GM23338 (cell line): ENCODE results near the gene TPST1. TPM values are rescaled to one million over a fixed set of nuclear protein-coding genes. Genes with fewer than 3 reads are reported as not detected.
A peak's percentile ranks its signal among the peaks of the same experiment; 100 is the strongest.

Experiments used
- ATAC-seq: fragments of 200-7000 bp; cut with Tn5 transposase; 3 replicates; pipeline ENCODE4 v1.9.1; 2020
- DNase-seq: peaks from one replicate; pipeline ENCODE4 v3.0.0-alpha.2; 2015; ENCODE audit warnings: low spot score
- H2AFZ ChIP-seq: fragments of 200-600 bp; sonication (generic); 2 replicates; pipeline ENCODE4 v1.8.0; 2016; ENCODE audit warnings: antibody characterized with exemption, mild to moderate bottlenecking, moderate library complexity
- H3F3A ChIP-seq: fragments of 200-600 bp; sonication (generic); replicated peaks from 2 replicates; pipeline ENCODE4 v1.8.0; 2017; ENCODE audit warnings: antibody characterized with exemption, mixed run types, low read depth
- H3K27ac ChIP-seq: fragments of 200-600 bp; sonication (generic); 2 replicates; pipeline ENCODE4 v1.6.1; 2016; ENCODE audit warnings: low read depth
- H3K27me3 ChIP-seq: fragments of 200-600 bp; sonication (generic); 2 replicates; pipeline ENCODE4 v1.8.0; 2016; ENCODE audit warnings: mild to moderate bottlenecking, mixed run types, moderate library complexity; ENCODE audit not compliant: insufficient read depth
- H3K36me3 ChIP-seq: fragments of 200-600 bp; sonication (generic); 2 replicates; pipeline ENCODE4 v1.8.0; 2016; ENCODE audit warnings: mild to moderate bottlenecking; ENCODE audit not compliant: insufficient read depth
- H3K4me1 ChIP-seq: fragments of 200-600 bp; sonication (generic); 2 replicates; pipeline ENCODE4 v1.8.0; 2016; ENCODE audit warnings: mild to moderate bottlenecking, moderate library complexity; ENCODE audit not compliant: insufficient read depth
- H3K4me2 ChIP-seq: fragments of 200-600 bp; sonication (generic); 2 replicates; pipeline ENCODE4 v1.7.1; 2017; ENCODE audit warnings: mixed run types
- H3K4me3 ChIP-seq: fragments of 200-600 bp; sonication (generic); 2 replicates; pipeline ENCODE4 v1.6.1; 2016; ENCODE audit warnings: mixed run types
- H3K79me2 ChIP-seq: fragments of 200-600 bp; sonication (generic); replicated peaks from 2 replicates; pipeline ENCODE4 v1.8.0; 2017; ENCODE audit warnings: mild to moderate bottlenecking; ENCODE audit not compliant: insufficient read depth
- H3K9me2 ChIP-seq: fragments of 200-600 bp; sonication (generic); 2 replicates; pipeline ENCODE4 v1.8.0; 2017; ENCODE audit not compliant: insufficient read depth
- H4K20me1 ChIP-seq: fragments of 200-600 bp; sonication (generic); replicated peaks from 2 replicates; pipeline ENCODE4 v1.8.0; 2017; ENCODE audit warnings: mild to moderate bottlenecking; ENCODE audit not compliant: insufficient read depth
- H3K27ac Mint-ChIP-seq: 2 replicates; pipeline ENCODE4 v1.8.0; 2020; ENCODE audit warnings: inconsistent platforms, mild to moderate bottlenecking, moderate library complexity, mixed read lengths
- H3K27me3 Mint-ChIP-seq: 3 replicates; pipeline ENCODE4 v1.8.0; 2022; ENCODE audit warnings: low read depth, mild to moderate bottlenecking, moderate library complexity, mixed read lengths, inconsistent platforms; ENCODE audit not compliant: insufficient read depth, poor library complexity
- H3K36me3 Mint-ChIP-seq: 3 replicates; pipeline ENCODE4 v1.8.0; 2021; ENCODE audit warnings: low read depth, mild to moderate bottlenecking, inconsistent platforms, moderate library complexity, mixed read lengths
- H3K4me1 Mint-ChIP-seq: 3 replicates; pipeline ENCODE4 v1.8.0; 2020; ENCODE audit warnings: mild to moderate bottlenecking, inconsistent platforms, mixed read lengths
- H3K4me3 Mint-ChIP-seq: 3 replicates; pipeline ENCODE4 v1.8.0; 2021; ENCODE audit warnings: moderate library complexity, mild to moderate bottlenecking, inconsistent platforms, mixed read lengths
- H3K9me3 Mint-ChIP-seq: 3 replicates; pipeline ENCODE4 v1.8.0; 2020; ENCODE audit warnings: moderate library complexity, mild to moderate bottlenecking, inconsistent platforms, mixed read lengths
- CREB1 ChIP-seq: fragments of 250-450 bp; sonication (Bioruptor Pico); IDR thresholded peaks from 2 replicates; pipeline ENCODE4 v1.5.0; 2020; ENCODE audit warnings: low read depth, mild to moderate bottlenecking, moderate library complexity
- CTCF ChIP-seq, 2 experiments: fragments of 200-600 bp in 1 of 2; sonication (generic) in 1 of 2; conservative IDR thresholded peaks; 2 replicates each; pipeline versions ENCODE4 v1.5.1 to v1.6.1; 2016 to 2017; ENCODE audit warnings: antibody characterized with exemption in 2 of 2, low read depth in 2 of 2, mild to moderate bottlenecking in 2 of 2, moderate library complexity in 1 of 2
- EZH2 ChIP-seq: fragments of 200-600 bp; sonication (generic); IDR thresholded peaks from one replicate; pipeline ENCODE4 v1.8.0; 2017; ENCODE audit warnings: antibody characterized with exemption, mild to moderate bottlenecking, low read depth; ENCODE audit not compliant: unreplicated experiment
- EZH2phosphoT487 ChIP-seq: fragments of 200-600 bp; sonication (generic); IDR thresholded peaks from one replicate; pipeline ENCODE4 v1.8.1; 2018; ENCODE audit warnings: antibody characterized with exemption; ENCODE audit not compliant: unreplicated experiment
- JUNB ChIP-seq: IDR thresholded peaks from one replicate; pipeline ENCODE4 v1.6.1; 2016; ENCODE audit warnings: antibody characterized with exemption; ENCODE audit not compliant: unreplicated experiment
- NANOG ChIP-seq: IDR thresholded peaks from 2 replicates; pipeline ENCODE4 v1.6.1; 2016; ENCODE audit warnings: antibody characterized with exemption, borderline replicate concordance
- POLR2AphosphoS5 ChIP-seq: IDR thresholded peaks from 2 replicates; pipeline ENCODE4 v1.6.1; 2016; ENCODE audit warnings: antibody characterized with exemption, low read depth
- REST ChIP-seq: IDR thresholded peaks from one replicate; pipeline ENCODE4 v1.6.1; 2018; ENCODE audit warnings: antibody characterized with exemption; ENCODE audit not compliant: unreplicated experiment
- STAT1 ChIP-seq: IDR thresholded peaks from one replicate; pipeline ENCODE4 v1.6.1; 2016; ENCODE audit warnings: antibody characterized with exemption; ENCODE audit not compliant: unreplicated experiment
- ZNF114 ChIP-seq: fragments of 250-450 bp; sonication (Bioruptor Pico); IDR thresholded peaks from 2 replicates; pipeline ENCODE4 v1.5.0; 2020; ENCODE audit warnings: mild to moderate bottlenecking, moderate library complexity
- ZNF331 ChIP-seq: fragments of 250-450 bp; sonication (Bioruptor Pico); IDR thresholded peaks from 2 replicates; pipeline ENCODE4 v1.5.0; 2020; ENCODE audit warnings: low read depth, mild to moderate bottlenecking, moderate library complexity
- ZNF462 ChIP-seq: fragments of 250-450 bp; sonication (Bioruptor Pico); IDR thresholded peaks from 2 replicates; pipeline ENCODE4 v1.5.0; 2020; ENCODE audit warnings: mild to moderate bottlenecking, moderate library complexity
- polyA plus RNA-seq: library from polyadenylated mRNA; unstranded; fragments of >200 nt; fragmentation: Nextera tagmentation; extraction: Ambion mirVana; gene quantifications from 2 replicates; pipeline ENCODE4 v1.2.1, GENCODE V29; 2016
- total RNA-seq: library from RNA; depleted of rRNA; stranded (reverse); fragments of >200 nt; shearing (Covaris generic); gene quantifications from 2 replicates; pipeline ENCODE4 v1.2.3, GENCODE V29; 2014
- TF ChIP-seq, protein P1 (sequence below): IDR thresholded peaks from 2 replicates; pipeline ENCODE4 v1.6.1; 2016; ENCODE audit warnings: antibody characterized with exemption

Gene TPST1
- total and polyA plus RNA-seq, 2 experiments from 2014 or later = 10.7 to 19.2 TPM

DNA sequence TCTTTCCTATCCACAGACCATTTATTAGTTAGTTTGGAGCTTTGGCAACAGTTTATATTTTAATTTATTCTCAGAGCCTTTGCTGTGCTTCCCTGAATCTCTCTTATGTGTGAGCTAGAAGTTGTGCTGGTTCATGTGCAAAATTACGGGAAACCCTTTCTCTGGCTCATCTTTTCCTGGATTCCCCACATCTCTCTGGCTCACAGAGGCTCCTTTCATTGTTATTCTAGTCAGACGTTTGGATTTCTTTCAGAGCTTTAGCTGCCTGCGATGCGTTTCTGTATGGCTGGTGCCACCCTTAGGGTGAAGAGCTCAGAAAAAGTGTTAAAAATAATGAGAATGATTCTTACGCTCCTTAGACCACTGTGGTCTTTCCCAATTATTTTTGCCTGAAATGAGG is 53.3 kb downstream of the TPST1 start:
- no peaks in the 10 kb centered on the region for H3K27me3 ChIP-seq
- Mint-ChIP-seq H3K4me1 (peaks cover 13% of the 10 kb centered on the region), H3K9me3 (peaks cover 1% of the 10 kb centered on the region; the same call in 1 of the 3 replicates), H3K4me3 (no peak overlapping the region), H3K27me3 (peaks cover 1% of the 10 kb centered on the region), H3K27ac (peak overlapping the region; percentile 1), H3K36me3 (peaks cover under 1% of the 10 kb centered on the region; the same call in 2 of the 3 replicates)
- peaks cover 15% of the 10 kb centered on the region; the same call in 1 of the 2 replicates for H3K4me1 ChIP-seq
- 0 out of 2 replicates have a peak overlapping the region, but pooled peaks have one; percentile 36 for H3K27ac ChIP-seq
- no peaks in the 10 kb centered on the region for H4K20me1 ChIP-seq
- no peak overlapping the region for H3K4me3 ChIP-seq
- H3K79me2 ChIP-seq = peaks cover 24% of the 10 kb centered on the region
- no peaks in the 10 kb centered on the region; the same call in 1 of the 2 replicates for H3K9me2 ChIP-seq
- H3K36me3 ChIP-seq = no peaks in the 10 kb centered on the region
- peak overlapping the region; percentile 24; the same call in 1 of the 2 replicates for H3K4me2 ChIP-seq
- TF ChIP-seq, protein P1, sequence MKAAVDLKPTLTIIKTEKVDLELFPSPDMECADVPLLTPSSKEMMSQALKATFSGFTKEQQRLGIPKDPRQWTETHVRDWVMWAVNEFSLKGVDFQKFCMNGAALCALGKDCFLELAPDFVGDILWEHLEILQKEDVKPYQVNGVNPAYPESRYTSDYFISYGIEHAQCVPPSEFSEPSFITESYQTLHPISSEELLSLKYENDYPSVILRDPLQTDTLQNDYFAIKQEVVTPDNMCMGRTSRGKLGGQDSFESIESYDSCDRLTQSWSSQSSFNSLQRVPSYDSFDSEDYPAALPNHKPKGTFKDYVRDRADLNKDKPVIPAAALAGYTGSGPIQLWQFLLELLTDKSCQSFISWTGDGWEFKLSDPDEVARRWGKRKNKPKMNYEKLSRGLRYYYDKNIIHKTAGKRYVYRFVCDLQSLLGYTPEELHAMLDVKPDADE = no peak
- TF ChIP-seq CTCF (conservative IDR thresholded peaks at IDR 0.05; ENCODE audit: low read depth in 2 of 2) (no peak), EZH2 (no peak), JUNB (no peak), CREB1 (no peak), EZH2phosphoT487 (no peak), ZNF331 (CRISPR knock-in tag) (no peak), REST (no peak), NANOG (no peak), ZNF114 (CRISPR knock-in tag) (no peak), POLR2AphosphoS5 (no peak), STAT1 (no peak), ZNF462 (CRISPR knock-in tag) (no peak)
- peak; percentile 90 for ATAC-seq
- no peaks in the 10 kb centered on the region for H3F3A ChIP-seq
- H2AFZ ChIP-seq = no peak overlapping the region
- DNase-seq = peak; percentile 64
